H9 (cell line): ENCODE data around the gene GALR2. TPM values are rescaled to one million over a fixed set of nuclear protein-coding genes. Genes with fewer than 3 reads are reported as not detected.

Source experiments
- DNase-seq: peaks from one replicate; pipeline ENCODE4 v3.0.0-alpha.2; 2017
- H2AFZ ChIP-seq: one replicate; pipeline ENCODE4 v1.6.1; 2013; ENCODE audit warnings: mild to moderate bottlenecking, low read length, control low read depth, moderate library complexity
- H2AK5ac ChIP-seq: 2 replicates; pipeline ENCODE4 v1.6.1; 2013; ENCODE audit warnings: low read length, control low read depth, mixed read lengths; ENCODE audit not compliant: insufficient read length
- H2BK120ac ChIP-seq: one replicate; pipeline ENCODE4 v1.6.1; 2013; ENCODE audit warnings: low read depth, mild to moderate bottlenecking, low read length, control low read depth, inconsistent platforms; ENCODE audit not compliant: poor library complexity, severe bottlenecking
- H2BK12ac ChIP-seq: 2 replicates; pipeline ENCODE4 v1.6.1; 2013; ENCODE audit warnings: low read length, control low read depth, mixed read lengths, low read depth; ENCODE audit not compliant: insufficient read length
- H2BK15ac ChIP-seq: 2 replicates; pipeline ENCODE4 v1.6.1; 2013; ENCODE audit warnings: low read depth, low read length, control low read depth
- H2BK20ac ChIP-seq: one replicate; pipeline ENCODE4 v1.6.1; 2013; ENCODE audit warnings: low read depth, mild to moderate bottlenecking, low read length, control low read depth, inconsistent platforms; ENCODE audit not compliant: poor library complexity, severe bottlenecking
- H2BK5ac ChIP-seq: 2 replicates; pipeline ENCODE4 v1.6.1; 2013; ENCODE audit warnings: low read length, control low read depth, mixed read lengths; ENCODE audit not compliant: insufficient read length
- H3K14ac ChIP-seq: 2 replicates; pipeline ENCODE4 v1.6.1; 2013; ENCODE audit warnings: low read length, control low read depth; ENCODE audit not compliant: insufficient read depth
- H3K18ac ChIP-seq: 2 replicates; pipeline ENCODE4 v1.6.1; 2013; ENCODE audit warnings: low read depth, mild to moderate bottlenecking, mixed read lengths, low read length, control low read depth; ENCODE audit not compliant: insufficient read length
- H3K23ac ChIP-seq: 2 replicates; pipeline ENCODE4 v1.6.1; 2013; ENCODE audit warnings: low read length, control low read depth, mixed read lengths, low read depth; ENCODE audit not compliant: insufficient read length
- H3K23me2 ChIP-seq: 2 replicates; pipeline ENCODE4 v1.6.1; 2013; ENCODE audit warnings: low read depth, mild to moderate bottlenecking, mixed read lengths, low read length, control low read depth; ENCODE audit not compliant: insufficient read length, poor library complexity, severe bottlenecking
- H3K27ac ChIP-seq: 2 replicates; pipeline ENCODE4 v1.5.1; 2013; ENCODE audit warnings: low read length, control low read depth, mixed read lengths, low read depth; ENCODE audit not compliant: insufficient read length
- H3K27me3 ChIP-seq: 2 replicates; pipeline ENCODE4 v1.6.1; 2013; ENCODE audit warnings: low read length, control low read depth, inconsistent platforms; ENCODE audit not compliant: insufficient read depth
- H3K4ac ChIP-seq: 2 replicates; pipeline ENCODE4 v1.6.1; 2013; ENCODE audit warnings: low read depth, mild to moderate bottlenecking, control low read depth, inconsistent platforms, low read length, moderate library complexity
- H3K4me1 ChIP-seq: 2 replicates; pipeline ENCODE4 v1.6.1; 2013; ENCODE audit warnings: low read length, control low read depth, inconsistent platforms; ENCODE audit not compliant: insufficient read depth
- H3K4me2 ChIP-seq: 2 replicates; pipeline ENCODE4 v1.6.1; 2013; ENCODE audit warnings: low read length, control low read depth, mixed read lengths; ENCODE audit not compliant: insufficient read length, insufficient read depth
- H3K56ac ChIP-seq: 2 replicates; pipeline ENCODE4 v1.6.1; 2013; ENCODE audit warnings: low read depth, mild to moderate bottlenecking, mixed read lengths, low read length, control low read depth; ENCODE audit not compliant: insufficient read length
- H3K79me1 ChIP-seq: 2 replicates; pipeline ENCODE4 v1.6.1; 2013; ENCODE audit warnings: low read depth, mild to moderate bottlenecking, moderate library complexity, low read length, control low read depth, inconsistent platforms; ENCODE audit not compliant: insufficient read depth, poor library complexity, severe bottlenecking
- H3K79me2 ChIP-seq: 2 replicates; pipeline ENCODE4 v1.6.1; 2013; ENCODE audit warnings: low read length, control low read depth, inconsistent platforms; ENCODE audit not compliant: insufficient read depth
- H3K9ac ChIP-seq: 2 replicates; pipeline ENCODE4 v1.6.1; 2013; ENCODE audit warnings: low read length, control low read depth, mixed read lengths; ENCODE audit not compliant: insufficient read length; ENCODE audit errors: extremely low read depth
- H3K9me3 ChIP-seq: one replicate; pipeline ENCODE4 v1.6.1; 2013; ENCODE audit warnings: low read depth, low read length, inconsistent platforms; ENCODE audit not compliant: control insufficient read depth
- H3T11ph ChIP-seq: one replicate; pipeline ENCODE4 v1.6.1; 2013; ENCODE audit warnings: mild to moderate bottlenecking, low read length, control low read depth, inconsistent platforms
- H4K20me1 ChIP-seq: one replicate; pipeline ENCODE4 v1.6.1; 2013; ENCODE audit not compliant: control insufficient read depth, insufficient read length, insufficient read depth
- H4K5ac ChIP-seq: 2 replicates; pipeline ENCODE4 v1.6.1; 2013; ENCODE audit warnings: low read depth, mild to moderate bottlenecking, mixed read lengths, low read length, control low read depth; ENCODE audit not compliant: insufficient read length
- H4K8ac ChIP-seq: replicated peaks from 2 replicates; pipeline ENCODE4 v1.6.1; 2013; ENCODE audit warnings: low read length, control low read depth, mixed read lengths, low read depth; ENCODE audit not compliant: insufficient read length
- H4K91ac ChIP-seq: 2 replicates; pipeline ENCODE4 v1.6.1; 2013; ENCODE audit warnings: low read depth, mild to moderate bottlenecking, moderate library complexity, mixed read lengths, low read length, control low read depth; ENCODE audit not compliant: insufficient read length
- H3K27ac Mint-ChIP-seq, 3 experiments: 2 replicates in 2 of 3; 3 replicates in 1 of 3; pipeline ENCODE4 v1.8.0; 2020 to 2021; ENCODE audit warnings: mixed read lengths in 3 of 3, mild to moderate bottlenecking in 1 of 3, moderate library complexity in 1 of 3
- H3K27me3 Mint-ChIP-seq: 2 replicates; pipeline ENCODE4 v1.8.0; 2021; ENCODE audit warnings: low read depth, mild to moderate bottlenecking, moderate library complexity, mixed read lengths
- H3K36me3 Mint-ChIP-seq, 3 experiments: 2 replicates in 2 of 3; 3 replicates in 1 of 3; pipeline ENCODE4 v1.8.0; 2020 to 2021; ENCODE audit warnings: low read depth in 3 of 3, mixed read lengths in 3 of 3; ENCODE audit not compliant: insufficient read depth in 1 of 3
- H3K4me1 Mint-ChIP-seq, 2 experiments: 2 replicates each; pipeline ENCODE4 v1.8.0; 2020; ENCODE audit warnings: mixed read lengths in 2 of 2
- H3K4me3 Mint-ChIP-seq, 2 experiments: 2 replicates in 1 of 2; 3 replicates in 1 of 2; pipeline ENCODE4 v1.8.0; 2020 to 2021; ENCODE audit warnings: mild to moderate bottlenecking in 2 of 2, mixed read lengths in 2 of 2, moderate library complexity in 1 of 2
- H3K9me3 Mint-ChIP-seq, 2 experiments: 2 replicates in 1 of 2; 3 replicates in 1 of 2; pipeline ENCODE4 v1.8.0; 2020; ENCODE audit warnings: mild to moderate bottlenecking in 2 of 2, mixed read lengths in 2 of 2, moderate library complexity in 1 of 2
- WGBS: extraction: QIAGEN DNeasy Blood & Tissue Kit; methylation state at CpG from one replicate; pipeline ENCODE4 v1.1.7; 2013; ENCODE audit warnings: missing lambda C conversion rate, low lambda C conversion rate, mixed read lengths; ENCODE audit not compliant: insufficient read length; ENCODE audit errors: extremely low coverage; 5-methylcytosine and 5-hydroxymethylcytosine counted together
- total RNA-seq: library from RNA; stranded (reverse); gene quantifications from 2 replicates; pipeline ENCODE4 v1.2.1, GENCODE V29; 2021
- TF ChIP-seq, protein P1 (sequence below): fragments of 200-600 bp; sonication (generic); conservative IDR thresholded peaks from 3 replicates; pipeline ENCODE4 v1.8.0; 2021; ENCODE audit warnings: antibody characterized with exemption, mild to moderate bottlenecking

Gene GALR2
- total RNA-seq, 1 experiment from 2014 or later: 0.81 TPM

DNA sequence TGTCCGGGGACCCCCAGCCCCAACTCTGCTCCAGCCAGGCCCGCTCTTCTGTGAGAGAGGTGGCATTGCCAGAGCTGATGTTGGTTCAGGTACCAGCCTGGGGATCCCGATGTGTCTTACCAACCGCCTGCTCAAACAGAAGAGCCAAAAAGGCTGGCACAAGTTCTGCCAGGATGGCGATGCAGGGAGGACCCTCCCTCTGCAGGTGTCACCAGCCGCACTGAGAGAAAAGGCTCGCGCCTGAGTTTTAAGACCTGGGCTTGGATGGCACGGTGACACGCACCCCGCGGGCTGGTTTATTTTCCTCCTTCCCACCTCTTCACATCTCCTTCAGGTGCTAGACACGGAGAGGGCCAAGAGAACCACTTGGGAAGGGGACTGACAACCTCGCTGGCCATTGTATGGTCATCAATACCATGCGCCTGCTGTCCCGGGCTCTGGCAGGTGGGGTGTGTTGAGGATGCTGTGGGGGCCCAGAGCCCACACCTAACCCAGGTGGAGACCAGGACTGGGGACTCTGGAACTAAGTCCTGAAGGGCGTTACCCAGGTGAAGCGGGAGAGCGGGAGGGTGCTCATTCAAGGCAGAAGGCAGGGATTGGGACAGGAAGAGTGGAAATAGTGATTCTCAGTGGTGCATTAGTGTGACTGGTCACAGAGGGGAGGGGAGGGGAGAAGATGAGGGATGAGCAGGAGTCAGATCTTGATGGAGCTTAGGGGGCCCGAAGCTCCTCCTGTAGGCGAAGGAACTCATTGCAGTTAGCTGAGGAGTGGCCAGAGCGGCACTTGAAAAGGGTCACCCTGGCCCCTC, 50.2 kb downstream of the GALR2 start:
- Histone ChIP-seq H3K23me2 (no peaks in the 10 kb centered on the region), H3K27ac (no peak overlapping the region), H2AFZ (no peak overlapping the region), H4K91ac (no peak overlapping the region), H2AK5ac (no peak overlapping the region), H2BK15ac (no peak overlapping the region), H3T11ph (no peak overlapping the region), H3K9ac (no peak overlapping the region), H4K5ac (no peak overlapping the region), H3K18ac (no peak overlapping the region), H3K4me2 (no peak overlapping the region), H2BK12ac (no peak overlapping the region), H3K14ac (no peak overlapping the region), H3K9me3 (no peaks in the 10 kb centered on the region), H2BK120ac (no peak overlapping the region), H3K23ac (no peak overlapping the region), H3K79me1 (no peaks in the 10 kb centered on the region), H4K20me1 (no peaks in the 10 kb centered on the region), H3K56ac (no peak overlapping the region), H3K79me2 (no peaks in the 10 kb centered on the region), H2BK20ac (no peak overlapping the region), H2BK5ac (no peak overlapping the region), H3K27me3 (no peaks in the 10 kb centered on the region), H4K8ac (no peak overlapping the region), H3K4me1 (no peaks in the 10 kb centered on the region; the same call in 1 of the 2 replicates), H3K4ac (no peak overlapping the region)
- peaks cover 8% of the 10 kb centered on the region for H3K27me3 Mint-ChIP-seq
- WGBS: no CpG with 5 or more reads among the region's 22 CpGs
- TF ChIP-seq, protein P1, sequence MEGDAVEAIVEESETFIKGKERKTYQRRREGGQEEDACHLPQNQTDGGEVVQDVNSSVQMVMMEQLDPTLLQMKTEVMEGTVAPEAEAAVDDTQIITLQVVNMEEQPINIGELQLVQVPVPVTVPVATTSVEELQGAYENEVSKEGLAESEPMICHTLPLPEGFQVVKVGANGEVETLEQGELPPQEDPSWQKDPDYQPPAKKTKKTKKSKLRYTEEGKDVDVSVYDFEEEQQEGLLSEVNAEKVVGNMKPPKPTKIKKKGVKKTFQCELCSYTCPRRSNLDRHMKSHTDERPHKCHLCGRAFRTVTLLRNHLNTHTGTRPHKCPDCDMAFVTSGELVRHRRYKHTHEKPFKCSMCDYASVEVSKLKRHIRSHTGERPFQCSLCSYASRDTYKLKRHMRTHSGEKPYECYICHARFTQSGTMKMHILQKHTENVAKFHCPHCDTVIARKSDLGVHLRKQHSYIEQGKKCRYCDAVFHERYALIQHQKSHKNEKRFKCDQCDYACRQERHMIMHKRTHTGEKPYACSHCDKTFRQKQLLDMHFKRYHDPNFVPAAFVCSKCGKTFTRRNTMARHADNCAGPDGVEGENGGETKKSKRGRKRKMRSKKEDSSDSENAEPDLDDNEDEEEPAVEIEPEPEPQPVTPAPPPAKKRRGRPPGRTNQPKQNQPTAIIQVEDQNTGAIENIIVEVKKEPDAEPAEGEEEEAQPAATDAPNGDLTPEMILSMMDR: peak; percentile 71
- H3K4me1 Mint-ChIP-seq: peaks cover 31 to 32% of the 10 kb centered on the region in 2 experiments
- DNase-seq: peak; percentile 84
- H3K27ac Mint-ChIP-seq: peak overlapping the region in 1 of 3 experiments; percentile 64; a peak in 1 of 7 replicates
- no peaks in the 10 kb centered on the region for H3K9me3 Mint-ChIP-seq
- no peak overlapping the region; a peak in 1 of 5 replicates for H3K4me3 Mint-ChIP-seq
- H3K36me3 Mint-ChIP-seq: no peaks in the 10 kb centered on the region
